HEK293 (cell line): Measurements from ENCODE around the gene CYP2S1.

Source experiments
- GLI2 ChIP-seq: fragments of 450-650 bp; formaldehyde crosslinking; IDR thresholded peaks from 2 replicates; pipeline ENCODE4; 2017; ENCODE audit warnings: missing biosample characterization, missing genetic modification characterization, low read depth, borderline replicate concordance
- GLIS2 ChIP-seq: fragments of 450-650 bp; formaldehyde crosslinking; IDR thresholded peaks from 2 replicates; pipeline ENCODE4 v1.5.1; 2016; ENCODE audit warnings: missing biosample characterization, missing genetic modification characterization
- HOXA7 ChIP-seq: sonication (generic); formaldehyde crosslinking; IDR thresholded peaks from 2 replicates; pipeline ENCODE4 v1.8.1; 2022; ENCODE audit warnings: missing genetic modification reagents, borderline replicate concordance
- KLF9 ChIP-seq: fragments of 450-650 bp; formaldehyde crosslinking; IDR thresholded peaks from 2 replicates; pipeline ENCODE4 v1.5.1; 2016; ENCODE audit warnings: missing biosample characterization, missing genetic modification characterization, low read depth
- SETDB1 ChIP-seq: IDR thresholded peaks from one replicate; pipeline ENCODE4 v1.6.1; 2017; ENCODE audit warnings: mild to moderate bottlenecking, low read length, moderate library complexity, mixed read lengths; ENCODE audit not compliant: insufficient read length
- SP2 ChIP-seq: fragments of 450-650 bp; formaldehyde crosslinking; IDR thresholded peaks from 2 replicates; pipeline ENCODE4 v1.5.1; 2016; ENCODE audit warnings: missing biosample characterization, missing genetic modification characterization
- SP7 ChIP-seq: fragments of 450-650 bp; formaldehyde crosslinking; IDR thresholded peaks from 2 replicates; pipeline ENCODE4 v1.5.1; 2016; ENCODE audit warnings: missing biosample characterization, missing genetic modification characterization
- ZBTB7A ChIP-seq: fragments of 450-650 bp; formaldehyde crosslinking; IDR thresholded peaks from 2 replicates; pipeline ENCODE4 v1.5.1; 2016; ENCODE audit warnings: low read depth, missing biosample characterization, missing genetic modification characterization
- ZNF112 ChIP-seq: fragments of 450-650 bp; formaldehyde crosslinking; IDR thresholded peaks from 2 replicates; pipeline ENCODE4 v1.5.0; 2017; ENCODE audit warnings: missing biosample characterization, missing genetic modification characterization
- ZNF146 ChIP-seq: fragments of 450-650 bp; formaldehyde crosslinking; IDR thresholded peaks from 2 replicates; pipeline ENCODE4 v1.5.1; 2016; ENCODE audit warnings: missing biosample characterization, missing genetic modification characterization
- ZNF184 ChIP-seq: fragments of 450-650 bp; IDR thresholded peaks from 2 replicates; pipeline ENCODE4 v1.5.1; 2018; ENCODE audit warnings: missing biosample characterization, mild to moderate bottlenecking, missing genetic modification characterization
- ZNF2 ChIP-seq: fragments of 450-650 bp; formaldehyde crosslinking; IDR thresholded peaks from 2 replicates; pipeline ENCODE4 v1.5.1; 2016; ENCODE audit warnings: missing biosample characterization, missing genetic modification characterization
- ZNF202 ChIP-seq: fragments of 450-650 bp; formaldehyde crosslinking; IDR thresholded peaks from 2 replicates; pipeline ENCODE4 v1.5.1; 2016; ENCODE audit warnings: missing biosample characterization, missing genetic modification characterization, borderline replicate concordance
- ZNF501 ChIP-seq: fragments of 450-650 bp; formaldehyde crosslinking; IDR thresholded peaks from 2 replicates; pipeline ENCODE4 v1.5.1; 2016; ENCODE audit warnings: missing biosample characterization, missing genetic modification characterization
- ZNF585B ChIP-seq: fragments of 450-650 bp; formaldehyde crosslinking; IDR thresholded peaks from 2 replicates; pipeline ENCODE4 v1.5.1; 2016; ENCODE audit warnings: missing biosample characterization, missing genetic modification characterization
- ZNF626 ChIP-seq: fragments of 450-650 bp; sonication (Bioruptor Pico); formaldehyde crosslinking; IDR thresholded peaks from 2 replicates; pipeline ENCODE4 v1.5.1; 2018; ENCODE audit warnings: missing biosample characterization, missing genetic modification characterization, inconsistent platforms
- ZNF670 ChIP-seq: fragments of 450-650 bp; formaldehyde crosslinking; IDR thresholded peaks from 2 replicates; pipeline ENCODE4 v1.5.1; 2016; ENCODE audit warnings: missing biosample characterization, missing genetic modification characterization, low read depth
- ZNF785 ChIP-seq: fragments of 450-650 bp; formaldehyde crosslinking; IDR thresholded peaks from 2 replicates; pipeline ENCODE4 v1.5.1; 2016; ENCODE audit warnings: missing biosample characterization, missing genetic modification characterization
- ZXDB ChIP-seq: fragments of 450-650 bp; formaldehyde crosslinking; IDR thresholded peaks from 2 replicates; pipeline ENCODE4 v1.5.1; 2016; ENCODE audit warnings: missing biosample characterization, missing genetic modification characterization
- TF ChIP-seq, protein P1 (sequence below): fragments of 450-650 bp; formaldehyde crosslinking; conservative IDR thresholded peaks from 2 replicates; pipeline ENCODE4 v1.5.1; 2016; ENCODE audit warnings: low read depth, missing biosample characterization, missing genetic modification characterization
- TF ChIP-seq, protein P2 (sequence below): fragments of 450-650 bp; formaldehyde crosslinking; optimal IDR thresholded peaks from 2 replicates; pipeline ENCODE3; 2016; ENCODE audit warnings: missing biosample characterization, mild to moderate bottlenecking, missing genetic modification characterization
- TF ChIP-seq, protein P3 (sequence below): fragments of 450-650 bp; formaldehyde crosslinking; IDR thresholded peaks from 2 replicates; pipeline ENCODE4 v1.5.1; 2017; ENCODE audit warnings: missing biosample characterization, missing genetic modification characterization
- TF ChIP-seq, protein P4 (sequence below): fragments of 450-650 bp; formaldehyde crosslinking; conservative IDR thresholded peaks from 2 replicates; pipeline ENCODE4 v1.5.1; 2016; ENCODE audit warnings: low read depth, missing biosample characterization, missing genetic modification characterization
- TF ChIP-seq, protein P5 (sequence below): fragments of 450-650 bp; formaldehyde crosslinking; IDR thresholded peaks from 2 replicates; pipeline ENCODE4 v1.5.1; 2016; ENCODE audit warnings: missing biosample characterization, missing genetic modification characterization
- TF ChIP-seq, protein P6 (sequence below): fragments of 450-650 bp; formaldehyde crosslinking; IDR thresholded peaks from 2 replicates; pipeline ENCODE4 v1.5.1; 2017; ENCODE audit warnings: missing biosample characterization, missing genetic modification characterization

Gene CYP2S1

DNA sequence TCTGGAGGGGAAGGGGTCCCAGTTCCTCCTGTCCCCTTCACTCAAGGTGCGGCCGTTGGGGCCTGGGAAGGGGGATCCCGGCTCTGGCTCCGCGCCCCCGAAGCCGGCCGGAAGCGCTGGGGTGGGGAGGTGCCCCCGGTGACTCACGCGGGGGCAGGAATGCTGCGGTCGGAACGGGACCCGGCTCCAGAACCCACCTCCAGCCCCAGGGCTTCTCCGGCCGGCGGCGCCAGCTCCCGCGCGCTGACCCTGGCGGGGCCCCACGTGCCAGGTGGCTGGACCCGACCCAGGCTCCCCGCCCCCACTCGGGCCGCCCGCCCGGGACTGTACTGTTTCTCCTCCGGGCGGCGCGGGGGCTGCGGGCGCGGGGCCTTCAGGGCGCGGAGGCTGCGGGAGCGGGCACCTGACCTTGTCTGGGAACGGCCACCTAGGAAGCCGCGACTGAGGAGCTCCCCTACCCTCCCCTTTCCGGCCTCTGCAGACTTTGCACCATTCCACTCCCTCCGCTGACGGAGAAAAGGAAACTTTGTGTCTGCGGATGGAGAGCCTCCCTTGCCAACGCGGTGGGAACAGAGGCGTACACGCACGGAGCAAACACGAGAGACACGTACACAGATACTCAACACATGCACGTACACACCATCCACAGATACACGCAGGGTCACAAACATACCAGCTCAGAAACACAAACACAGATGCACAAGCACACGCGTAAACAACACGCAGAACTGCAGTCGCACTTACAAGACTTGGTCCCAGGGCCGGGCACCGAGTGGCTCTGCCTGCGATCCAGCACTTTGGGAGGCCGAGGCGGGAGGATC is 33.2 kb downstream of the CYP2S1 start (continued):
- TF ChIP-seq ZNF670 (tag by site-specific recombination) = no peak
- TF ChIP-seq, protein P1, sequence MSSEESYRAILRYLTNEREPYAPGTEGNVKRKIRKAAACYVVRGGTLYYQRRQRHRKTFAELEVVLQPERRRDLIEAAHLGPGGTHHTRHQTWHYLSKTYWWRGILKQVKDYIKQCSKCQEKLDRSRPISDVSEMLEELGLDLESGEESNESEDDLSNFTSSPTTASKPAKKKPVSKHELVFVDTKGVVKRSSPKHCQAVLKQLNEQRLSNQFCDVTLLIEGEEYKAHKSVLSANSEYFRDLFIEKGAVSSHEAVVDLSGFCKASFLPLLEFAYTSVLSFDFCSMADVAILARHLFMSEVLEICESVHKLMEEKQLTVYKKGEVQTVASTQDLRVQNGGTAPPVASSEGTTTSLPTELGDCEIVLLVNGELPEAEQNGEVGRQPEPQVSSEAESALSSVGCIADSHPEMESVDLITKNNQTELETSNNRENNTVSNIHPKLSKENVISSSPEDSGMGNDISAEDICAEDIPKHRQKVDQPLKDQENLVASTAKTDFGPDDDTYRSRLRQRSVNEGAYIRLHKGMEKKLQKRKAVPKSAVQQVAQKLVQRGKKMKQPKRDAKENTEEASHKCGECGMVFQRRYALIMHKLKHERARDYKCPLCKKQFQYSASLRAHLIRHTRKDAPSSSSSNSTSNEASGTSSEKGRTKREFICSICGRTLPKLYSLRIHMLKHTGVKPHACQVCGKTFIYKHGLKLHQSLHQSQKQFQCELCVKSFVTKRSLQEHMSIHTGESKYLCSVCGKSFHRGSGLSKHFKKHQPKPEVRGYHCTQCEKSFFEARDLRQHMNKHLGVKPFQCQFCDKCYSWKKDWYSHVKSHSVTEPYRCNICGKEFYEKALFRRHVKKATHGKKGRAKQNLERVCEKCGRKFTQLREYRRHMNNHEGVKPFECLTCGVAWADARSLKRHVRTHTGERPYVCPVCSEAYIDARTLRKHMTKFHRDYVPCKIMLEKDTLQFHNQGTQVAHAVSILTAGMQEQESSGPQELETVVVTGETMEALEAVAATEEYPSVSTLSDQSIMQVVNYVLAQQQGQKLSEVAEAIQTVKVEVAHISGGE (tag by site-specific recombination) = peak; percentile 42
- TF ChIP-seq ZNF2 = peak; percentile 86
- TF ChIP-seq KLF9 (tag by site-specific recombination) = 0 out of 2 replicates have a peak, but pooled peaks have one; percentile 16
- TF ChIP-seq, protein P2, sequence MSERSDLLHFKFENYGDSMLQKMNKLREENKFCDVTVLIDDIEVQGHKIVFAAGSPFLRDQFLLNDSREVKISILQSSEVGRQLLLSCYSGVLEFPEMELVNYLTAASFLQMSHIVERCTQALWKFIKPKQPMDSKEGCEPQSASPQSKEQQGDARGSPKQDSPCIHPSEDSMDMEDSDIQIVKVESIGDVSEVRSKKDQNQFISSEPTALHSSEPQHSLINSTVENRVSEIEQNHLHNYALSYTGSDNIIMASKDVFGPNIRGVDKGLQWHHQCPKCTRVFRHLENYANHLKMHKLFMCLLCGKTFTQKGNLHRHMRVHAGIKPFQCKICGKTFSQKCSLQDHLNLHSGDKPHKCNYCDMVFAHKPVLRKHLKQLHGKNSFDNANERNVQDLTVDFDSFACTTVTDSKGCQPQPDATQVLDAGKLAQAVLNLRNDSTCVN (tag by site-specific recombination) = peak; percentile 73
- TF ChIP-seq ZXDB (tag by site-specific recombination) = peak; percentile 51
- TF ChIP-seq ZNF501 (tag by site-specific recombination) = 0 out of 2 replicates have a peak, but pooled peaks have one; percentile 62
- TF ChIP-seq, protein P3, sequence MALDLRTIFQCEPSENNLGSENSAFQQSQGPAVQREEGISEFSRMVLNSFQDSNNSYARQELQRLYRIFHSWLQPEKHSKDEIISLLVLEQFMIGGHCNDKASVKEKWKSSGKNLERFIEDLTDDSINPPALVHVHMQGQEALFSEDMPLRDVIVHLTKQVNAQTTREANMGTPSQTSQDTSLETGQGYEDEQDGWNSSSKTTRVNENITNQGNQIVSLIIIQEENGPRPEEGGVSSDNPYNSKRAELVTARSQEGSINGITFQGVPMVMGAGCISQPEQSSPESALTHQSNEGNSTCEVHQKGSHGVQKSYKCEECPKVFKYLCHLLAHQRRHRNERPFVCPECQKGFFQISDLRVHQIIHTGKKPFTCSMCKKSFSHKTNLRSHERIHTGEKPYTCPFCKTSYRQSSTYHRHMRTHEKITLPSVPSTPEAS = peak; percentile 60
- TF ChIP-seq ZNF585B (tag by site-specific recombination) = 0 out of 2 replicates have a peak, but pooled peaks have one; percentile 12
- peak; percentile 2; the same call in 1 of the 2 replicates for TF ChIP-seq ZBTB7A (tag by site-specific recombination)
- no peak for TF ChIP-seq ZNF112 (tag by site-specific recombination)
- no peak for TF ChIP-seq SP7
- TF ChIP-seq ZNF146 (tag by site-specific recombination) = no peak
- TF ChIP-seq, protein P4, sequence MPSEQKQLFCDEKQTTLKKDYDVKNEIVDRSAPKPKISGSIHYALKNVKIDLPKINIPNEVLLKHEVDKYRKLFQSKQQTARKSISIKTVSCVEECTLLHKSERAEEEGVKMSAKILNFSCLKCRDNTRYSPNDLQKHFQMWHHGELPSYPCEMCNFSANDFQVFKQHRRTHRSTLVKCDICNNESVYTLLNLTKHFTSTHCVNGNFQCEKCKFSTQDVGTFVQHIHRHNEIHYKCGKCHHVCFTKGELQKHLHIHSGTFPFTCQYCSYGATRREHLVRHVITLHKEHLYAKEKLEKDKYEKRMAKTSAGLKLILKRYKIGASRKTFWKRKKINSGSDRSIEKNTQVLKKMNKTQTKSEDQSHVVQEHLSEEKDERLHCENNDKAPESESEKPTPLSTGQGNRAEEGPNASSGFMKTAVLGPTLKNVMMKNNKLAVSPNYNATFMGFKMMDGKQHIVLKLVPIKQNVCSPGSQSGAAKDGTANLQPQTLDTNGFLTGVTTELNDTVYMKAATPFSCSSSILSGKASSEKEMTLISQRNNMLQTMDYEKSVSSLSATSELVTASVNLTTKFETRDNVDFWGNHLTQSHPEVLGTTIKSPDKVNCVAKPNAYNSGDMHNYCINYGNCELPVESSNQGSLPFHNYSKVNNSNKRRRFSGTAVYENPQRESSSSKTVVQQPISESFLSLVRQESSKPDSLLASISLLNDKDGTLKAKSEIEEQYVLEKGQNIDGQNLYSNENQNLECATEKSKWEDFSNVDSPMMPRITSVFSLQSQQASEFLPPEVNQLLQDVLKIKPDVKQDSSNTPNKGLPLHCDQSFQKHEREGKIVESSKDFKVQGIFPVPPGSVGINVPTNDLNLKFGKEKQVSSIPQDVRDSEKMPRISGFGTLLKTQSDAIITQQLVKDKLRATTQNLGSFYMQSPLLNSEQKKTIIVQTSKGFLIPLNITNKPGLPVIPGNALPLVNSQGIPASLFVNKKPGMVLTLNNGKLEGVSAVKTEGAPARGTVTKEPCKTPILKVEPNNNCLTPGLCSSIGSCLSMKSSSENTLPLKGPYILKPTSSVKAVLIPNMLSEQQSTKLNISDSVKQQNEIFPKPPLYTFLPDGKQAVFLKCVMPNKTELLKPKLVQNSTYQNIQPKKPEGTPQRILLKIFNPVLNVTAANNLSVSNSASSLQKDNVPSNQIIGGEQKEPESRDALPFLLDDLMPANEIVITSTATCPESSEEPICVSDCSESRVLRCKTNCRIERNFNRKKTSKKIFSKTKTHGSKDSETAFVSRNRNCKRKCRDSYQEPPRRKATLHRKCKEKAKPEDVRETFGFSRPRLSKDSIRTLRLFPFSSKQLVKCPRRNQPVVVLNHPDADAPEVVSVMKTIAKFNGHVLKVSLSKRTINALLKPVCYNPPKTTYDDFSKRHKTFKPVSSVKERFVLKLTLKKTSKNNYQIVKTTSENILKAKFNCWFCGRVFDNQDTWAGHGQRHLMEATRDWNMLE (tag by site-specific recombination) = no peak
- TF ChIP-seq, protein P5, sequence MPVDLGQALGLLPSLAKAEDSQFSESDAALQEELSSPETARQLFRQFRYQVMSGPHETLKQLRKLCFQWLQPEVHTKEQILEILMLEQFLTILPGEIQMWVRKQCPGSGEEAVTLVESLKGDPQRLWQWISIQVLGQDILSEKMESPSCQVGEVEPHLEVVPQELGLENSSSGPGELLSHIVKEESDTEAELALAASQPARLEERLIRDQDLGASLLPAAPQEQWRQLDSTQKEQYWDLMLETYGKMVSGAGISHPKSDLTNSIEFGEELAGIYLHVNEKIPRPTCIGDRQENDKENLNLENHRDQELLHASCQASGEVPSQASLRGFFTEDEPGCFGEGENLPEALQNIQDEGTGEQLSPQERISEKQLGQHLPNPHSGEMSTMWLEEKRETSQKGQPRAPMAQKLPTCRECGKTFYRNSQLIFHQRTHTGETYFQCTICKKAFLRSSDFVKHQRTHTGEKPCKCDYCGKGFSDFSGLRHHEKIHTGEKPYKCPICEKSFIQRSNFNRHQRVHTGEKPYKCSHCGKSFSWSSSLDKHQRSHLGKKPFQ = 0 out of 2 replicates have a peak, but pooled peaks have one; percentile 26
- no peak for TF ChIP-seq ZNF626
- TF ChIP-seq ZNF184 (tag by site-specific recombination) = no peak
- TF ChIP-seq, protein P6, sequence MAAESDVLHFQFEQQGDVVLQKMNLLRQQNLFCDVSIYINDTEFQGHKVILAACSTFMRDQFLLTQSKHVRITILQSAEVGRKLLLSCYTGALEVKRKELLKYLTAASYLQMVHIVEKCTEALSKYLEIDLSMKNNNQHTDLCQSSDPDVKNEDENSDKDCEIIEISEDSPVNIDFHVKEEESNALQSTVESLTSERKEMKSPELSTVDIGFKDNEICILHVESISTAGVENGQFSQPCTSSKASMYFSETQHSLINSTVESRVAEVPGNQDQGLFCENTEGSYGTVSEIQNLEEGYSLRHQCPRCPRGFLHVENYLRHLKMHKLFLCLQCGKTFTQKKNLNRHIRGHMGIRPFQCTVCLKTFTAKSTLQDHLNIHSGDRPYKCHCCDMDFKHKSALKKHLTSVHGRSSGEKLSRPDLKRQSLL (tag by site-specific recombination) = peak; percentile 88
- TF ChIP-seq ZNF785 (tag by site-specific recombination) = no peak
- no peak for TF ChIP-seq GLI2 (tag by site-specific recombination)
- TF ChIP-seq SETDB1 = no peak
- TF ChIP-seq ZNF202 = no peak
- TF ChIP-seq HOXA7 = no peak
- TF ChIP-seq SP2 = peak; percentile 40; the same call in 1 of the 2 replicates
- TF ChIP-seq GLIS2 (tag by site-specific recombination) = peak; percentile 83
